HG03196 (cell line): ENCODE results near the gene CMIP.

Experiments used
- ATAC-seq: cut with Tn5 transposase; IDR thresholded peaks from one replicate; pipeline ENCODE4 v1.9.1; 2021; ENCODE audit not compliant: unreplicated experiment

Gene CMIP

DNA sequence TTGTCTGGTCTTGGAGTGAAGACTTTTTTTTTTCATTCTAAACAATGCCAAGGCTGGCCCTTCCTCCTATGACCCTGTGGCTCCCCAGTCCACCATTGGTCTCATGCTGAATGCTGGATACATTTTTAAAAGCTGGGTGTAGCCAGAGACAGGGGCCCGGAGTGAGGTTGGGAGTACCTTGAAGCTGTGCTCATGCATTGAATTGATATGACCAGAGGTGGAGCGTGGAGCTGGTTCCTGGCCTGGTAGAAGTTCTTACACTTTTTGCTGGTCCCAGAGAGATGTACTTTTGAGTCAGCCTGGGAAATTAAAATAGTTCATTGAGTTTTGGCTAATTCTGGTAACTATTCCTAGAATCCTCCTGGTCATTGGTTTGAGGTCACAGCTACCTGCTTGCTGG is 83.6 kb downstream of the CMIP start:
- ATAC-seq = no peak

DNA sequence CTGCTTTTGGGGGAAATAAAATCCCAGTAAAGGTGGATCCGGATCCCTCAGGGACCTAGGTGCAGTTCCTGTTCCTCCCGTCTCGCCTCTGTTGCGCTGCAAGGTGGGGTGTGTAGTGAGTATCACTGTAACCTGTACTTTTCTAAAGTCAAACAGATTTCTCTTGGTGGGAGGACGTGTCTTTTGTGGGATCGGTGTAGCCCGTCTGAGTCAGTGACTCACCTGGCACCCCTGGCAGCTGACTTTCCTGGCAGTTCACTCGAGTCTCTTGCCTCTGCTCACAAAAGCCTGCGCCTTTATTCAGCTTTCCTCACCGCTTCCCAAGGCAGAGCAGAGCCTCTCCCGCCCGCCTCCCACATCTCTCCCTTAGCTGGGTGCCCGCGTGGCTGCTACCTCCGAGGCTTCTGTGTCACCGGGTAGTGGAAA is 85.7 kb downstream of the CMIP start:
- no peak for ATAC-seq

- no peak for ATAC-seq
These were observed 86.2 kb downstream of the CMIP start for GRCh38 chr16:81530814-81531213.

- ATAC-seq = no peak
These were observed 86.8 kb downstream of the CMIP start for GRCh38 chr16:81531419-81531821.

DNA sequence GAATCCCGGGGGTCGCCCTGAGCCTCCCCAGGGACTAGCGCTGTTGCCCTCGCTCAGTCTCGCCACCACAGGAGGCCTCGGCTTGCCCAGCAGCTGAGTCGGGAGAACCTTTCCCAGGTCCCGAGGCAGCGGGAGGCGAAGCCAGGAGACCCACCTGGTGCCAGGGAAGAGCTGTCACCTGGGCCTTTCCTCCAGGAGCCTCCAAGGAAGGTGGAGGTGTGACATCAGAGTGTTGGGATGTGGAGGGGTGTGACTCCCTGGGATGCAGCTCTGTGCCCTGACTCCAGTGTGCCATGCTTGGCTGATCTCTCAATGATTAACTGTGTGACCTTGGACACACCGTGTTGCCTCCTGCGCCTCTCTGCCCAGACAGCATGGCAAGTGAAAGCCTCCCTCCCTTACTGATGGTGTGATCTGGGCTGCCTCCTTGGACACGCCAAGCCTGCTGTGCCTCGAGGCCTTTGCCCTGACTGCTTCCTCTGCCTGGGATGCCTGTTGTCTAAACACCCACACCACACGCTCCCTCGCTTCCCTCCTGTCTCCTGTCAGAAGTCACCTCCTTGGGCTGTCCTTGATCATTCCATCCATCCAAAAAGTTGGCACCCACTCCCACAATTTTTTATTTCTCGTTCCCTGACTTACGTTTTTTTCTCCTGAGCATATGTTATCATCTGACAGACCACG is 88.0 kb downstream of the CMIP start:
- ATAC-seq = no peak

- ATAC-seq = no peak
These were observed 88.5 kb downstream of the CMIP start for GRCh38 chr16:81533175-81533507.

- no peak for ATAC-seq
These were observed 91.2 kb downstream of the CMIP start for GRCh38 chr16:81535679-81536360.

- no peak for ATAC-seq
These were observed 92.0 kb downstream of the CMIP start for GRCh38 chr16:81536648-81537047.

GRCh38 chr16:81537721-81538561 is 93.3 kb downstream of the CMIP start:
- no peak for ATAC-seq

- ATAC-seq = no peak
These were observed 94.6 kb downstream of the CMIP start for GRCh38 chr16:81539009-81539758.

DNA sequence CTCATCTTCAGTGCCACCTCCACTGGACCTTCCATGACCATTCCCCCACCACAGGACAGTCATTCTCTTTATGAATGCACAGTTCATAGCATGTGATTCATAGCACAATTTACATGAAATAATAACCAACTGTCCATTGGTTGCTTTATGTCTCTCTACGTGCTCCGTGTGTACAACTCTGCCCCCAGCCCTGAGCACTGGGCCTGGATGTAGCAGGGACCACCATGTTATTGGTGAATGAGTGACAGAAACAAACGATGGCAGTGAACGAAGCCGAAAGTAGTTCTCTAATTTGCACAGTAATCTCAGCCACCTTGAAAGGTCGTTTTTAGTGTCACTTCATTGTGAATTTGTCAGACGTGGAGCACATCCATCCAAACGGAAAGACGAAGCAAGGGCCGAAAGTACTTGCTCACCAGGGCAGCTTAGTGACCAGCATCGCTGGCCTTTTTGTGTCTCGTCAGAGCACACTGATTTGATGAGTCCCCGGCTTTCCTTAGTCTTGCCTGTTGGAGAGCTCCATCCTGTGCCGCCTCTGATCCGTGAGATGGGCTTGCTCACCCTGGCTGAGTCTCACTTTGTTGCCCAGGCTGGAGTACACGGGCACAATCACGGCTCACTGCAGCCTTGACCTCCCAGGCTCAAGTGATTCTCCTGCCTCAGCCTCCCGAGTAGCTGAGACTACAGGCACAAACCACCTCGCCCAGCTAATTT is 95.3 kb downstream of the CMIP start:
- no peak for ATAC-seq

DNA sequence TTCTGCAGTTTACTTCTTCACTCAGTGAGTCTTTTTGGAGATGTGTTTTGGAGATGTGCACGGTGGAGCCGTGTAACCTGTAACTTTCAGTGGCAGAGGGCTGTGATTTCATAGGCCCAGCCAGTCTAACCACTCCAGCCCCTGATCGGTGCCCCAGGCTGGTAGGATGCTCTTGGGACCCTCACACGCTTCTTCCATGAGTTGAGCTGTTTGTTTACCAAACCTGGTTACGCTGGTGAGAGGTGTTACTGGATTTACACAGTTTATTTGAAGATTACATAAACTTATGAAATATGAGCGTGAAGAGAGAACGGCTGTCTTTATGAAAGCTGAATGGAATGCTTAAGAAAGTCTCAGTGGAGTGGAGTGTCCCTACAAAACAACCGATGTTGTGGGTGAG is 96.7 kb downstream of the CMIP start:
- no peak for ATAC-seq

GRCh38 chr16:81542609-81543570 is 98.3 kb downstream of the CMIP start:
- no peak for ATAC-seq

GRCh38 chr16:81543571-81543970 is 99.0 kb downstream of the CMIP start:
- no peak for ATAC-seq

- ATAC-seq = no peak
These were observed 99.7 kb downstream of the CMIP start for GRCh38 chr16:81544261-81544660.

DNA sequence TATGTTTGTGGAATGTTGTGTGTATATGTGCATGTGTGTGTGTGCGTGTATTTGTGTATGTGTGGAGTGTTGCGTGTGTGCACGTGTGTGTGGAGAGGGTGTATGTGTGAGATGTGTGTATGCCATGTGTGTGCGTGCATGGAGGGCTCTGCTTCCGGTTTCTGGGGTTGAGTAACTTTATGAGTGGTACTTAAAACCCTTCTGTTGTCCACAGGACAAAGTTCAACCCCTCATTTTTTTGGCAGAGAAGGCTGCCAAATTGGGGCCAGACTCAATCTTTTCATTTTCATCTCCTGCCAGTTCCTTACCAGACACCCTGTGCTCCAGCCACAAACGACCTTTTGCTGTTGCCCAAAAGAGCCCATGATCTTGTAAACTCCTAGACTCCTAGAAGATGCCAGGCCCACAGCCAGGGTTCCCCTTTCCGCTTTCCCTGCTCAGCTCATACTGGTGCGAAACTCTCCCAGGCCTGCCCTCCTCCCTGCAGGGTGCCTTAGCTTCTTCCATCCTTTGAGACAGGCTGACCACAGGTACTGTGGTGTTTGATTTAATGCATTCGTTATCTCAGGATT is 100.2 kb downstream of the CMIP start:
- ATAC-seq = no peak

GRCh38 chr16:81545470-81546250 is 101.1 kb downstream of the CMIP start:
- ATAC-seq = no peak

- ATAC-seq = no peak
These were observed 102.2 kb downstream of the CMIP start for GRCh38 chr16:81546781-81547180.
